NCI-H2196 (cell line): ENCODE results near the gene GPATCH3.
"Not testable (repeated sequence)": the region's sequence is repeated elsewhere in the genome, so short reads cannot be mapped to it uniquely, and the experiment has no call there.

ENCODE experiments used
- DNase-seq: peaks from one replicate; lab custom pipeline; 2025; ENCODE audit not compliant: unreplicated experiment; lab: John Stamatoyannopoulos, UW

The GPATCH3 gene

GRCh38 chr1:26848941-26849774 lies 51.1 kb downstream of the GPATCH3 start:
- DNase-seq = no peak

- DNase-seq = no peak
Observed at GRCh38 chr1:26848499-26848898, 51.8 kb downstream of the GPATCH3 start.

GRCh38 chr1:26847826-26848225 lies 52.4 kb downstream of the GPATCH3 start:
- DNase-seq = not testable (repeated sequence)

GRCh38 chr1:26844424-26845196 lies 55.7 kb downstream of the GPATCH3 start:
- no peak for DNase-seq
